PFSK-1 (cell line): ENCODE measurements around the gene ADAR.

ENCODE experiments used
- FOXP2 ChIP-seq: optimal IDR thresholded peaks from 2 replicates; pipeline ENCODE3; 2011; ENCODE audit warnings: borderline replicate concordance, control low read depth, inconsistent platforms; ENCODE audit not compliant: insufficient read depth; ENCODE audit errors: extremely low read length, extremely low read depth
- POLR2AphosphoS5 ChIP-seq: IDR thresholded peaks from 2 replicates; pipeline ENCODE4 v1.6.1; 2012; ENCODE audit warnings: low read depth, mild to moderate bottlenecking, control low read depth, low read length, moderate library complexity
- REST ChIP-seq, 2 experiments: IDR thresholded peaks; 2 replicates each; pipeline versions ENCODE4 v1.6.1 to v1.8.0; 2011 to 2012; ENCODE audit warnings: low read depth in 2 of 2, low read length in 2 of 2, control low read depth in 1 of 2, inconsistent platforms in 1 of 2, mild to moderate bottlenecking in 1 of 2, moderate library complexity in 1 of 2; ENCODE audit not compliant: insufficient read depth in 1 of 2
- SIN3A ChIP-seq: IDR thresholded peaks from 2 replicates; pipeline ENCODE4 v1.6.1; 2012; ENCODE audit warnings: mild to moderate bottlenecking, low read length, moderate library complexity, borderline replicate concordance; ENCODE audit not compliant: insufficient read depth

GRCh38 chr1:154567386-154568156 lies 40.4 kb downstream of the ADAR start, which contains the start of gene CHRNB2:
- TF ChIP-seq POLR2AphosphoS5: no peak
- TF ChIP-seq REST (IDR thresholded peaks at IDR 0.05; ENCODE audit: insufficient read depth in 1 of 2, low read depth in 2 of 2, low read length in 2 of 2): peak; percentile 96 to 100
- peak; percentile 57 for TF ChIP-seq FOXP2
- peak; percentile 89; the same call in 1 of the 2 replicates for TF ChIP-seq SIN3A
